Endothelial cell of umbilical vein (primary cell): Measurements from ENCODE around the gene KCNN1. TPM values are rescaled to one million over a fixed set of nuclear protein-coding genes. Genes with fewer than 3 reads are reported as not detected.

ENCODE experiments used
- BruUV-seq: library from RNA; stranded (reverse); fragments of 400-500 nt; replicated peaks from 2 replicates; lab custom pipeline; 2021; lab: Mats Ljungman, UMichigan
- CTCF ChIA-PET: fragments of 300-600, 350-600 bp; sonication (Branson Sonifier 250); formaldehyde crosslinking; loops from one replicate; lab custom pipeline; 2021; ENCODE audit warnings: antibody characterized with exemption, inconsistent platforms; lab: Charles Lee
- POLR2A ChIA-PET: fragments of 300-600, 350-600 bp; sonication (Branson Sonifier 250); formaldehyde crosslinking; loops from one replicate; lab custom pipeline; 2021; ENCODE audit warnings: antibody characterized with exemption, inconsistent platforms; lab: Charles Lee
- DNase-seq: peaks from one replicate; pipeline ENCODE4 v3.0.0-alpha.2; 2011; ENCODE audit warnings: low read depth, low spot score
- FAIRE-seq: peaks from 2 replicates; lab custom pipeline; 2011; peaks lifted over from hg19 to GRCh38; lab: Jason Lieb, UNC
- H2AFZ ChIP-seq: 2 replicates; pipeline ENCODE4 v1.6.0; 2012; ENCODE audit warnings: low read depth, low read length, control low read depth, inconsistent platforms
- H3K27ac ChIP-seq: 2 replicates; pipeline ENCODE4 v1.5.1; 2011; ENCODE audit warnings: low read depth, mild to moderate bottlenecking, control low read depth, low read length, moderate library complexity; ENCODE audit not compliant: insufficient read depth
- H3K27me3 ChIP-seq, 2 experiments: 2 replicates each; pipeline versions ENCODE4 v1.6.0 to v1.6.1; 2011; ENCODE audit warnings: low read length in 2 of 2, mixed read lengths in 1 of 2; ENCODE audit not compliant: control insufficient read depth in 2 of 2, insufficient read depth in 2 of 2
- H3K36me3 ChIP-seq, 2 experiments: 2 replicates in 1 of 2; 3 replicates in 1 of 2; pipeline ENCODE4 v1.5.1; 2011; ENCODE audit warnings: low read length in 2 of 2, mild to moderate bottlenecking in 1 of 2, moderate library complexity in 1 of 2; ENCODE audit not compliant: control insufficient read depth in 2 of 2, insufficient read depth in 2 of 2; ENCODE audit errors: extremely low read depth in 1 of 2
- H3K4me1 ChIP-seq: 3 replicates; pipeline ENCODE4 v1.5.1; 2011; ENCODE audit warnings: mild to moderate bottlenecking, low read length; ENCODE audit not compliant: control insufficient read depth, insufficient read depth; ENCODE audit errors: extremely low read depth
- H3K4me2 ChIP-seq: 2 replicates; pipeline ENCODE4 v1.6.1; 2011; ENCODE audit warnings: low read length, control low read depth, mixed read lengths; ENCODE audit not compliant: insufficient read depth
- H3K4me3 ChIP-seq, 3 experiments: fragments of 200-600 bp in 1 of 3; sonication (generic), shearing (Covaris generic) in 1 of 3; replicated peaks in 1 of 3; 2 replicates each; pipeline ENCODE4 v1.5.1; 2011 to 2016; ENCODE audit warnings: control low read depth in 3 of 3, low read length in 3 of 3, mild to moderate bottlenecking in 2 of 3, inconsistent platforms in 1 of 3, low read depth in 1 of 3, moderate library complexity in 1 of 3; ENCODE audit not compliant: insufficient read depth in 1 of 3
- H3K79me2 ChIP-seq: 2 replicates; pipeline ENCODE4 v1.6.0; 2012; ENCODE audit warnings: low read length, inconsistent platforms; ENCODE audit not compliant: control insufficient read depth, insufficient read depth
- H3K9ac ChIP-seq: replicated peaks from 2 replicates; pipeline ENCODE3; 2011; ENCODE audit warnings: low read length, control low read depth; ENCODE audit not compliant: insufficient read depth; ENCODE audit errors: extremely low read depth
- H3K9me1 ChIP-seq: replicated peaks from 3 replicates; pipeline ENCODE4 v1.6.0; 2011; ENCODE audit warnings: mild to moderate bottlenecking, low read length; ENCODE audit not compliant: control insufficient read depth, insufficient read depth; ENCODE audit errors: extremely low read depth
- H3K9me3 ChIP-seq: replicated peaks from 2 replicates; pipeline ENCODE4 v1.5.1; 2012; ENCODE audit warnings: low read length, inconsistent platforms; ENCODE audit not compliant: control insufficient read depth, insufficient read depth
- H4K20me1 ChIP-seq: replicated peaks from 2 replicates; pipeline ENCODE3; 2011; ENCODE audit warnings: mild to moderate bottlenecking, low read length; ENCODE audit not compliant: control insufficient read depth, insufficient read depth; ENCODE audit errors: extremely low read depth
- EZH2 ChIP-seq: IDR thresholded peaks from 2 replicates; pipeline ENCODE4 v1.6.1; 2012; ENCODE audit warnings: borderline replicate concordance, low read depth, mild to moderate bottlenecking, moderate library complexity, low read length, inconsistent platforms; ENCODE audit not compliant: severe bottlenecking
- FOS ChIP-seq: IDR thresholded peaks from 2 replicates; pipeline ENCODE4 v1.6.1; 2011; ENCODE audit warnings: mild to moderate bottlenecking, low read length, moderate library complexity, borderline replicate concordance; ENCODE audit not compliant: insufficient read depth
- GATA2 ChIP-seq: IDR thresholded peaks from 2 replicates; pipeline ENCODE4 v1.7.0; 2011; ENCODE audit warnings: low read depth, mild to moderate bottlenecking, moderate library complexity, mixed read lengths, low read length; ENCODE audit not compliant: insufficient read length, insufficient read depth
- JUN ChIP-seq: IDR thresholded peaks from 2 replicates; pipeline ENCODE4 v1.6.1; 2011; ENCODE audit warnings: borderline replicate concordance, low read depth; ENCODE audit not compliant: insufficient read length, insufficient read depth
- MYC ChIP-seq: IDR thresholded peaks from one replicate; pipeline ENCODE4 v1.6.1; 2011; ENCODE audit warnings: mild to moderate bottlenecking, low read depth, low read length
- POLR2A ChIP-seq: IDR thresholded peaks from 2 replicates; pipeline ENCODE4 v1.6.1; 2012; ENCODE audit warnings: low read depth, mild to moderate bottlenecking, control low read depth, low read length
- POLR2AphosphoS5 ChIP-seq: IDR thresholded peaks from 2 replicates; pipeline ENCODE4 v1.6.1; 2012; ENCODE audit warnings: low read depth, mild to moderate bottlenecking, control low read depth, low read length, moderate library complexity; ENCODE audit not compliant: insufficient read depth
- dilution Hi-C: fragments of 300-500 bp; cut with MboI; formaldehyde crosslinking; loops from one replicate; pipeline ENCODE4 v1.15.0; 2019; ENCODE audit warnings: low sequenced_read_pairs; ENCODE audit not compliant: extremely low pct_ligation_motif_present
- intact Hi-C: fragments of 100-400 bp; cut with micrococcal nuclease; formaldehyde crosslinking; loops from one replicate; pipeline ENCODE4 v1.10.0; 2022
- polyA plus RNA-seq, 4 experiments: library from polyadenylated mRNA; depleted of rRNA in 3 of 4; stranded (reverse) in 3 of 4; unstranded in 1 of 4; fragments of >200 nt; gene quantifications; 2 replicates each; pipeline versions ENCODE4 v1.2.1 to v1.2.3, GENCODE V29; 2011 to 2012; ENCODE audit warnings: missing spikeins in 1 of 4
- total RNA-seq: library from RNA; stranded (reverse); gene quantifications from 2 replicates; pipeline ENCODE4 v1.2.3, GENCODE V29; 2021
- TF ChIP-seq, protein P1 (sequence below), 2 donors: IDR thresholded peaks; 1 replicate in 1 of 2; 2 replicates in 1 of 2; pipeline ENCODE4 v1.5.1; 2011; ENCODE audit warnings: low read length in 2 of 2, mild to moderate bottlenecking in 2 of 2, moderate library complexity in 2 of 2, control low read depth in 1 of 2, inconsistent platforms in 1 of 2, low read depth in 1 of 2; ENCODE audit not compliant: insufficient read depth in 1 of 2; ENCODE audit errors: extremely low read depth in 1 of 2
- TF ChIP-seq, protein P2 (sequence below): IDR thresholded peaks from 2 replicates; pipeline ENCODE4 v1.6.1; 2011; ENCODE audit not compliant: insufficient read depth, insufficient read length

KCNN1 gene
- total and polyA plus RNA-seq, 2 donors (not counting 3 experiments of a cell fraction or from before 2014, with no cell fraction given), result 0.18 to 0.80 TPM

DNA sequence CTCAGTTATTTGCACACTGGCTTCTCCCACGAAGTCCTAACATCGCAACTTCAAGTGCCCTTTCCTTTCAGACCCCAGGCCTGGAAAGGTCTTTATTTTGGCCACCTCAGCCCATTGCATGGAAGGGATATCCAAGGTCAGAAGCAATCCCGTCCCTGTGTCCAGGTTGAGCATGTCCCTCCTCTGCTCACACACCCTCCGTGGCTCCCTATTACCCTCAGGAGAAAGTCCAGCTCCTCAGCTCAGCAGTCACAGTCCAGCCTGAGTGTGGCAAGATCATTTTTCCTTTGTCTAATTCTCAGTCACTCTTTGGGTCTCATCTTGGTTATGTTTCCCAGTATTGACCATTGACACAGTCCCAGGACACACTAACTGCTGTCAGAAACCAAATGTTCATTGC is 60.2 kb downstream of the KCNN1 start:
- Histone ChIP-seq H3K79me2 (no peaks in the 10 kb centered on the region), H3K4me2 (no peak overlapping the region), H3K36me3 (no peaks in the 10 kb centered on the region), H3K4me3 (no peak overlapping the region), H3K9me3 (no peaks in the 10 kb centered on the region), H3K9ac (no peak overlapping the region), H3K27ac (no peak overlapping the region), H3K27me3 (no peaks in the 10 kb centered on the region), H3K4me1 (peaks cover 24% of the 10 kb centered on the region), H2AFZ (no peak overlapping the region), H3K9me1 (no peaks in the 10 kb centered on the region), H4K20me1 (no peaks in the 10 kb centered on the region)
- CTCF ChIA-PET, result no interaction called here
- no peak for FAIRE-seq
- no peak for DNase-seq
- POLR2A ChIA-PET, result no interaction called here
- TF ChIP-seq, protein P1, sequence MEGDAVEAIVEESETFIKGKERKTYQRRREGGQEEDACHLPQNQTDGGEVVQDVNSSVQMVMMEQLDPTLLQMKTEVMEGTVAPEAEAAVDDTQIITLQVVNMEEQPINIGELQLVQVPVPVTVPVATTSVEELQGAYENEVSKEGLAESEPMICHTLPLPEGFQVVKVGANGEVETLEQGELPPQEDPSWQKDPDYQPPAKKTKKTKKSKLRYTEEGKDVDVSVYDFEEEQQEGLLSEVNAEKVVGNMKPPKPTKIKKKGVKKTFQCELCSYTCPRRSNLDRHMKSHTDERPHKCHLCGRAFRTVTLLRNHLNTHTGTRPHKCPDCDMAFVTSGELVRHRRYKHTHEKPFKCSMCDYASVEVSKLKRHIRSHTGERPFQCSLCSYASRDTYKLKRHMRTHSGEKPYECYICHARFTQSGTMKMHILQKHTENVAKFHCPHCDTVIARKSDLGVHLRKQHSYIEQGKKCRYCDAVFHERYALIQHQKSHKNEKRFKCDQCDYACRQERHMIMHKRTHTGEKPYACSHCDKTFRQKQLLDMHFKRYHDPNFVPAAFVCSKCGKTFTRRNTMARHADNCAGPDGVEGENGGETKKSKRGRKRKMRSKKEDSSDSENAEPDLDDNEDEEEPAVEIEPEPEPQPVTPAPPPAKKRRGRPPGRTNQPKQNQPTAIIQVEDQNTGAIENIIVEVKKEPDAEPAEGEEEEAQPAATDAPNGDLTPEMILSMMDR (IDR thresholded peaks at IDR 0.05; ENCODE audit: extremely low read depth in 1 of 2, insufficient read depth in 1 of 2, low read depth in 1 of 2, low read length in 2 of 2), result no peak
- TF ChIP-seq EZH2 (no peak), POLR2A (no peak), FOS (no peak), JUN (no peak), GATA2 (no peak), POLR2AphosphoS5 (no peak), MYC (no peak)
- TF ChIP-seq, protein P2, sequence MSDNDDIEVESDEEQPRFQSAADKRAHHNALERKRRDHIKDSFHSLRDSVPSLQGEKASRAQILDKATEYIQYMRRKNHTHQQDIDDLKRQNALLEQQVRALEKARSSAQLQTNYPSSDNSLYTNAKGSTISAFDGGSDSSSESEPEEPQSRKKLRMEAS, result no peak
- dilution Hi-C loops (no loop called here), intact Hi-C loops (no loop called here)
- no TSS peak for BruUV-seq
